HTERT RPE-1 (cell line): Measurements from ENCODE around the gene NAT9.

ENCODE experiments used
- in situ Hi-C: fragments of 300-500 bp; cut with MboI; formaldehyde crosslinking; loops from 4 replicates; pipeline ENCODE4 v1.14.3; 2020; ENCODE audit warnings: low sequenced_read_pairs

The NAT9 gene

GRCh38 chr17:74776044-74776962 lies at the start of gene NAT9:
TSS of gene NAT9 (minus strand) at chr17:74776345. CDS start at chr17:74775698, 647 bp downstream.
- in situ Hi-C loops, result no loop called here

GRCh38 chr17:74824961-74825627 lies 48.9 kb upstream of the NAT9 start:
- in situ Hi-C loops, result no loop called here

DNA sequence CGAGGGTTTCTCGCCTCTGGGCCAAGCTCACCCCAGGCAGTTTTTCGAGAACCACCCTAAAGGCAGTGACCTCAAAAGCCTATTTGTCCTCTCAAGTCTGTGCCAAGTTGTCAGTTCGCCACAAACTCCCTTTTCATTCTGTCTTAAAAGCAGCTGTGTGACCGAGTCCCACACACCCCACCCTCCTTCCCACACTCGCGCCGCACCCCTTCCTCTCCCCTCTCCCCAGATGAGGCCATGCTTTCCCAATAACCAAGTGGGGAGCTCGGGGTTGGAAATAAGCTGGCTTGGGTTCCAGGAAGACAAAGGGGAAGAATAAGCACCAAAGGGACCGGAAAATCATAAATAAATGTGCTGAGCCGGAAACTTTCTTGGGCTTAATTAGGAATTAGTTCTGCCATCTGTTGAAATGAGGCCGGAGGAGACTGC lies 46.8 kb upstream of the NAT9 start:
- in situ Hi-C loops, result no loop called here

- in situ Hi-C loops, result no loop called here
Observed at GRCh38 chr17:74822335-74822938, 46.3 kb upstream of the NAT9 start.

- in situ Hi-C loops, result no loop called here
Observed at GRCh38 chr17:74821655-74822334, 45.6 kb upstream of the NAT9 start.

DNA sequence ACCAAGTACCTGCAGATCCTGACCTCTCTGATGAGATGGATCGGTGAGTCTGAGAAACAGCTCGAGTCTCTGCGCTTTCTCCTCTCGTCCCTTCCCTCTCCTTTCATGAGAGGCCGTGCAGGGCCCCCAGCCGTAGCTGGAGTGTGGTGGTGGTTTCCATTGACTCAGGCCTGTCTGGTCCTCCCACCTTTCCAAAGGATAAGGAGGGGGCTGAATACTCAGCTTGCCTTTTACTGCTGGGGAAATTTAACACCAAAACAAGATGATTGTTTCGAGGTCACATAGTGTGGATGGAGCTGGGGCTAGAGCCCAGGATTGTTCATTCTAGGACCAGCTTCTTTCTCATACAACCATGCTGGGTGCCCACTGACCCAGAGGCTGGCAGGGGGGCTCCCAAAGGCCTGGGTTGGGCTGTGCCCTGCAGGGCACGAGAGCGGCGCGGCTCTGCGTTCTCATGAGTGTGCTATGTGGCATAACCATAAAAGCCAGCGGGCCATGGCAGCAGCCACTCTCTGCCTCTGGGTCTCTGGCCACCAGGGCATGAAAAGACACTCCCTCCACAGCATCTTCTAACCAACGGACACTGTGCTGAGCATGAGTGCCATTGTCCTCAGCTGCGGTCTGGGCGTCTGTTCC lies 43.8 kb upstream of the NAT9 start:
- in situ Hi-C loops, result no loop called here

- in situ Hi-C loops, result no loop called here
Observed at GRCh38 chr17:74818291-74818938, 42.3 kb upstream of the NAT9 start.

DNA sequence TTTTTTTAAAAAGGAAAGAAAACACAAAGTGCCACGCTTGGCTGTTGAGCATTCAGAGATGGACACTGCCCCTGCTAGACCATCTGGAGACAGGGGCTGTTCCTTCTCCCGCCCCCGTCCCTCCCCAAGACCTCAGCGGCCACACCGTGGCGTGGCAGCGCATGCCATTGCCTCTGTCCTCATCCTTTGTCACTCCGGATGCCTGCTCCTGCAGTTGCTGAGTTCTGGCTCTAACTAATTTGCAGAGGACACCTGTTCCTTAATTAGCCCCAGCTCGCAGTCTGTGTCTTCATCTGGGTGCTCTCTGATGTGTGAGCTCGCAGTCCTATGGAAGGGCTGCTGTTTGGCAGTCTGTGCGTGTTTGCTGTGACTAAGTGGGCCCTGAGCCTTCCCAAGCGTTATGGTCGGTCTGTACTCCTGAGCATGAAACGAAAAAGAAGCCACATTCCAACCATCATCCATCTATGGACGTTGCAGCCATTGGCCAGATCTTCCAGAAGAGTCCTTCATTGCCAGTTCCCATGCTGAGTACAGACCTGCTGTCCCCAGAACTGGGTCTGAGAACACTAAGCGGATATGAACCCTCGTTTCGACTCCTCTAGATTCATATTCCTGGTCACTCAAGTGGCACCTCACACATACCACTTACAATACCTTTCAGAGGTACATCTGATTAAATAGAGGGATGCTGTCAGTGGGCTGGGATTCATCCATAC lies 40.9 kb upstream of the NAT9 start:
- in situ Hi-C loops, result no loop called here

GRCh38 chr17:74815550-74816370 lies 39.6 kb upstream of the NAT9 start:
- in situ Hi-C loops, result no loop called here

DNA sequence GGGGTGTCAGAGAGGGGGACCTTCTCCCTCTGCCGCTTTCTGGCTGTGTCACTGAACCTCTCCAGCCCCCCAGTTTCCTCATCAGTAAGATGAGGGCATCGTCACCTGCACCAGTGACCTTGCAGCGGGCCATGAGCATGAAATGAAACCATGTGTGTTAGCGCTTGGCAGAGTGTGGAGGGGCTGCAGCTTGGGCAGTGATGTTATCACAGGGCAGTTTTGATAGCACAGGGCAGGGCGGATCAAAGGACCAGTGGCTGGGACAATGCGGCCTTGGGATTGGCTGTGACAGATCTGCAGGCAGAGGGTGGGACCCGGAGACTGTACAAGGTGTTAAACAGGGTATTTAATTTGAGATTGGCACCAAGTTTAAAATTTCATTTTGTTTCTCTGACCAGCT lies 38.9 kb upstream of the NAT9 start:
- in situ Hi-C loops, result no loop called here

GRCh38 chr17:74814453-74814852 lies 38.3 kb upstream of the NAT9 start:
- in situ Hi-C loops, result no loop called here

- in situ Hi-C loops, result no loop called here
Observed at GRCh38 chr17:74812109-74813009, 36.2 kb upstream of the NAT9 start.

DNA sequence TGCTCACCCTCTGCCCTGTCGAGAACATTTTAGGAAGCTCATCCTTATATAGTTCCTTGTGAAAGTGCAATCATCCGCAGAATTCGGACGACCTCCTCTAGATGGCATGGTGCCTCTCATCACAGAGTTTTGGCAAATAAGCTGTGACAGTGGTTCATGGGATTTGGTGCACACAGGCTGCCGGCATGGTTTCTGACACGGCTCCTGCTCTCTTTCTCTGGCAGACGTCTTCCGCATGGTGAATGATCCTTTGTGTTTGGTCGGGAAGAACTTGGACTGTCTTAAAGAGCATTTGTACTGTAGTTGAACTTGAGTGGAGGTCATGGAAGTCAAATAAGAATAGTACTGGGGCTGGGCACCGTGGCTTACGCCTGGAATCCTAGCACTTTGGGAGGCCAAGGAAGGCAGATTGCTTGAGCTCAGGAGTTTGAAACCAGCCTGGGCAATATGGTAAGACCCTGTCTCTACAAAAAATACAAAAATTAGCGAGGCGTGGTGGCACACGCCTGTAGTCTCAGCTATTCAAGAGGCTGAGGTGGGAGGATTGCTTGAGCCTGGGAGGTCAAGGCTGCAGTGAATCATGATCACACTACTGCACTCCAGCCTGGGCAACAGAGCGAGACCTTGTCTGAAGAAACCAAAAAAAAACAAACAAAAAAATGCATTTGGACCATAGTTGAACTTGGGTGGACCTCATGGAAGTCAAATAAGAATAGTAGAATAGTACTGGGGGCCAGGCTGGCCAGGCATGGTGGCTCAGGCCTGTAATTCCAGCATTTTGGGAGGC lies 34.7 kb upstream of the NAT9 start:
- in situ Hi-C loops, result no loop called here

DNA sequence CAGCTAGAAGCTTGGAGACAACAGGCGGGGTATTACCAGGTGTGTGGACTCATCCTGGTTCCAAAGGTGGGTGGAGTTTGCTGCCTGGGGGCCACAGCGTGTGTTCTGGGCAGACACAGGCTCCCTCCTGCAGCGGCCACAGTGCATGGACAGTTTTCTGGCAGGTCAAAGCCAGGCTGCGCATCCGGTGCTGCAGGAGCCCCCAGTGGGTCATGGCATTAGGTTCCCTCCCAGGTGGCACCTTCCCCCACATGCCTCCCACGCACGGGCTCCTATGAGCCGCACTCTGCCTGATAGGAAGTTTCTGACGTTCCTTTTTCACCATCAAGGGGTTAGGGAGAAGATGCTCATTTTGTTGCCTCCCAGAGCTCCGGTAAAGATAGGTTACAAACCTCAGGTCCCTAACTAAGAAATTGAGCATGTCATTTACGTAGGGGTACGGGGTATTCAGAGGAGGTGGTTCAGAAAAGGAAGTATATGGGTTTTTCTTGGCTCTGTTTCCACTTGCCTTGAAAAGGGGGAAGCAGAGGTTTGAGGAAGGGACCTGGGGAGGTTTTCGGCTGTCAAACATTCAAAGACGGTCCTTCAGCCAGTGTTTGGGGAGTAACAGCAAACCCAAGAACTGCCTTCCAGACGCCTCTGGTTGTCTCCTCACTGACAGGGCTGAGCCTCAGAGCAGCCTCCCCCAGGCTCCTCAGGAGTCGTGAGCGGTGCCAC lies 32.7 kb upstream of the NAT9 start:
- in situ Hi-C loops, result no loop called here

GRCh38 chr17:74807925-74808324 lies 31.8 kb upstream of the NAT9 start:
- in situ Hi-C loops, result no loop called here

DNA sequence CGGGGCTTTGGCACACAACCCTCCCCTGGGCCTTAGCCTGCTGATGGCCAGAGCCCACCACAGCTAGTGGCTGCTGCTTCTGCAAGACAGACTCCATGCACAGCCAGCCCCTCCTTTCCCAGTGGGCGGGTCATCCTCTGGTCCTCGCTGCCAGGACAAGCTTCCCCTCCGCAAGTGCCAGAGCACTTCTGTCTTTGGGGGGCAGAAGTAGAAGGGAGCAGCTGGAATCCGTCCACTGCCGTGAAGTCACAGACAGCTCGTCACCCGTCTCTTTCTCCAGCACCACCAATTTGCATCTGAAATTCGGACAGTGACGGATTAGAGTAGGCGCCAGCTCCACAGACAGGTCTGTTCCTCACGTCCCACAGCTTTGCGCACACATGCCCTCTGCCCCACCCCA lies 31.3 kb upstream of the NAT9 start:
- in situ Hi-C loops, result no loop called here
